ENCODE measurements around the gene ITPR1.

The ITPR1 gene

DNA sequence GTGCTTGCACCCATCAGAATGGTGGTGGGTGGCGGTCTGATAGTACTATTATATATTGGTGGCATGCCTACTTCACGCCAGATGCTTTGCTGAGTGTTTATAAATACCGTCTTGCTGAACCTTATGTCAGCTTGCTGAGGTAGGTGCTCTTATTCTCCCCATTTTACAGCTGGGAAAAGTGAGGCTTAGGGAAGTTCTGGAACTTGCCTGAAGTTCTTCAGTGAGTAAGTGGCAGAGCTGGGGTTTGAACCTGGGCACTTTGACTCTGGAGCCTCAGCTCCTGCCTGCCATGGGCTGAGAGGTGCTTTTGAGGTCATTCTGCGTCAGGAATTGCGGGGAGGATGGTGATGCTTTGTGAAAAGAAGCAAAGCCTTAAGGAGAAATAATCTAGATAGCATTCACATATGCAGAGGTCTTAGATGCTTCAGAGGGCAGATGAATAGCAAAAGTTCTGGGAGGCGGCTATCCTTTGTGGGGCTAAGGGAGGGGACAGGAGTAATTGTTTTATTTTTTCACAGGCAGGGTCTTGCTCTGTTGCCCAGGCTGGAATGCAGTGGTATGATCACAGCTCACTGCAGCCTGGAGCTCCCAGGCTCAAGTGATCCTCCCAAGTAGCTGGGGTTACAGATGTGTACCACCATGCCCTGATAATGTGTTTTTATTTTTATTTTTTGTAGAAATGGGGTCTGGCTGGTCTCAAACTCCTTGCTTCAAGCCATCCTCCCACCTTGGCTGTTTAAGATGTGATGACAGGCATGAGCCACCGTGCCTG lies 18.5 kb downstream of the ITPR1 start:
- DNase-seq: no peak

DNA sequence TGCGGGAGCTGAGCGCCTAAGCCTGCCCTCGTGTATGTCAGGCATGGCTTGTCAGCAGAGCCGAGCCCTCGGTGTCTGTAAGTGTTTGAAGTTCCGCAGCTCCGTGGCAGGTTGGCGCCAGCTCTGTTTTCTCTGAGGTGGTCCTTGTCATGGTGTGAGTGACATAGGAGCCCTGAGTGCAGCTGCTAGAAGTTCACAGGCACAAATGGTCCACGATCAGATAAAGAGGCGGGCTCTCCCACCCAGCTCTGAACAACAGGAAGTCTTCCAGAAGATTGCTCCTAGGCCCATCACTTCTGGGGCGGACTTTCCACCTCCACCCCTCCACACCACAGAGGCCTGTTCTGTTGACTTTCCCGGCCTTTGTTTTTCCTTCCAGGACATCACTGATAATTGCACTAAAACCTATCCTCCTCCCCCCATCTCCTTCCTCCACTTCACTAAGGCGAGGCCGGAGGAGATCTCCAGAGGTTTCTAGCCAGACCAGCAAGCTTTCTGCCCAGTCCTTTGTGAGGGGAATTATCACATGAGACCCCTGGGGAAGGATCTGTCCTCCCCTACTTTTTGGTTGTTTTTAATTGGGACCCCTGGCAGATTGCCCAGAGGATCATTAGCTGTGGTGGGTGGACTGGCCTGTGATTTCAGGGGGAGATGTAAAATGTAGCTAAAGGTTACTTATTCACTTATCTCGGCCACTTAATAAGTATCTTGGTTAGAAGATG lies 19.9 kb downstream of the ITPR1 start:
- DNase-seq: no peak

DNA sequence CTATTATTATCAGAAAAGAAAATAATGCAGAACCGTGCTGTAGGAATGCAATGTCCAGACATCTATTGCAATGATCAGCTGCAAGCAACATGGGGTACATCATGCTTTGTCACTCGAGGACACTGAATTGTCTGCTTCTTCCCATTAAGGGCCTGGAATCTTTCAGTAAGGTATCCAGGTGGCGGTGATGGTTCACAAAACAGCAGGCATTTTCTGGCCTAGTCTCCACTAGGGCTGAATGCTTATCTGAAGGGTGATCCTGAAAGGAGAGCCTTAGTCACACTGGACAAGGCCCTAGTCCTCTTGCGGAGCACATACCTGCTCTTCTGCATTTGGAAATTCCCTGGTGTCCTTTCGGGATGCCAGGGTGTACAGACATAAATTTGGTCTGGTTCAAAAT lies 21.2 kb downstream of the ITPR1 start:
- no peak for DNase-seq

DNA sequence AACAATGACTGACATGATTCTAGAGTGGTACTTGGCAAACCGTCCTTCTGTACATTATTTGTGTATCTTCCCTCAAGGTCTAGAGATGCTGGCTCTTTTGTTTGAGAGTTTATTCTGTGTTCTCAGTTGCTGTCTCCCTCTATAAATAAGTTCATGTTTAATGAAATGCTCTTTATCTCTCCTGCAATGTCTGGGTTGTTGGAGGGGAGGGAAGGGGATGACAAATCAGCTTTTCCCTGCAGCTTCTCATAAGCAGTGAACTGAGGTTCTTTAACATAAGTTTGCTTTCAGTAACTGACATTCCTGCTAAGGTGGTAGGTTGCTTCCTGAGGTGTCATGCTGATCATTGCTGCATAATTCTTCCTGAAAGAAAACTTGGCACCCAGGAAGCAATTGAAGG lies 21.8 kb downstream of the ITPR1 start:
- no peak for DNase-seq

DNA sequence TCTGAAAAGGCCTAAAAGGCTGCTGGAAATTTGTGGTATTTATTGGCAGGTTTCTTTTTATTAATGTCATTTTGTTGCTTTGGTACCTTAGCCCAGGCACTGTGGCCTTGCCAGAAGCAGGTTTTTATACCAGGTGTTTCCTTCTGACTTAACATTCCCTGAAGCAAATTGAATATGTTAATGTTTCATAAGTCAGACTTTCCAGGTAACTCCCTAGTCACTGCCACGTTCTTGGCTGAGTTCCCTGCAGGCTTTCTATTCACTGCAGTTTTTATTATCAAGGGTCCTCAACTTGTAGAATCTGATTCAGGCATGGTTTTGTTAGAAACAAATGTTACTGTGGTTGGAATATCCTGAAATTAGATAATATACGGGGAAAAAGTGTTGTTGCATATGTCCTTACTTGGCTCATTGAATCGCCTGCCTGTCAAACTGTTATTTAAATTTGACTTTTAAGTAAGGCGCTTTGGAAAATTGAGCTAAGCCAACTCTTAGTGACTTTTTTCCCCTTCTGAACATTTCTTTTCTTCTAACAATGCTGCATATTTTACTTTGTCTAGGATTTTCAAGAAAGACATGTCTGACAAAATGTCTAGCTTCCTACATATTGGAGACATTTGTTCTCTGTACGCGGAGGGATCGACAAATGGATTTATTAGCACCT lies 22.9 kb downstream of the ITPR1 start:
- DNase-seq: no peak

DNA sequence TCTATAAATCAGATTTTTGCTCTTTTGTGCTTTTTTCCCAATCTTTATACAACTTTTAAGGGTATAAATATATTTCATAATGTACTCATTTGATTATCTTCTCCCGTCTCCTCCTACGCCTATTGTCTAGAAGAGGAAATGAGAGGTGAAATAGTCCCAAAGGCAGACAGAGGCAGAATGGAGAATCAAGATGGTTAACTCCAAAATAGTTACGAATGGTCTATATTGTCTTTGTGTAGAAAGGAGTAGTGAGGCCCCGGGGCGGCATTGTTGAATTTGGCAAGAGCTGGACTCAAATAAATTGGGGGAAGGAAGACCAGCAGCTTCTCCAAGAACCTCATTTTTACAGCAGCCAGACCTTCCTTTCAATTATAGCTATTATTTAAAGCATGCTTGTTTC lies 23.9 kb downstream of the ITPR1 start:
- no peak for DNase-seq

DNA sequence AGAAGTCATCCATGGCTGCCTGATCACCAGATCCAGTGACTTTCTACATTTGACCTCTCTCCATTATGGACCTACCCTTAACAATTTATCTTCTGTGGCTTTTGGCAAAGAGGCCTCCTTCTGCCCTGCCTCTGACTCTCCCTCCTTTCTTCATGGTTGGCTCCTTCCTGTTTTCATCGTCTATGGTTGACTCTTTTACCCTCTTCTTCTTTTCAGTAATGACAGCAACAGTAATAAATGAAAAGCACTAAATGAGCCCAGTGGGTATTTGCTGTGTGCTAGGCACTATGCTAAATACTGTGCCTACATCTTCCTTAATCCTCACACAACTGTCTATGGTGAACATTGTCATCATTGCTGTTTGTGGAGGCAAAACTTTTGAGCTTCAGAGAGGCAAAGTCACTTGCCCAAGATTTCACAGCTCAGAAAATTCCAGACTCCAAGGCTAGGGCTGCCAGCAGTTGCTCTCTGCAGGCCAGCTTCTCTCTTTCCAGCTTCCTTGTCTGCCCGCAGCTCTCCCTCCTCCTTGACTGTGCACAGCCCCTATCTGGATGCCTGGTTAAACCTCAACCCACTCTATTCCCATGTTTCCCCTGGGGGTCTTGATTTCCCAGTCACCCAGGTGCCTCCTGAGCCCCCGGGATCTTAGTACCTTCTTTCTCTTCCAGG lies 24.6 kb downstream of the ITPR1 start:
- DNase-seq: no peak

DNA sequence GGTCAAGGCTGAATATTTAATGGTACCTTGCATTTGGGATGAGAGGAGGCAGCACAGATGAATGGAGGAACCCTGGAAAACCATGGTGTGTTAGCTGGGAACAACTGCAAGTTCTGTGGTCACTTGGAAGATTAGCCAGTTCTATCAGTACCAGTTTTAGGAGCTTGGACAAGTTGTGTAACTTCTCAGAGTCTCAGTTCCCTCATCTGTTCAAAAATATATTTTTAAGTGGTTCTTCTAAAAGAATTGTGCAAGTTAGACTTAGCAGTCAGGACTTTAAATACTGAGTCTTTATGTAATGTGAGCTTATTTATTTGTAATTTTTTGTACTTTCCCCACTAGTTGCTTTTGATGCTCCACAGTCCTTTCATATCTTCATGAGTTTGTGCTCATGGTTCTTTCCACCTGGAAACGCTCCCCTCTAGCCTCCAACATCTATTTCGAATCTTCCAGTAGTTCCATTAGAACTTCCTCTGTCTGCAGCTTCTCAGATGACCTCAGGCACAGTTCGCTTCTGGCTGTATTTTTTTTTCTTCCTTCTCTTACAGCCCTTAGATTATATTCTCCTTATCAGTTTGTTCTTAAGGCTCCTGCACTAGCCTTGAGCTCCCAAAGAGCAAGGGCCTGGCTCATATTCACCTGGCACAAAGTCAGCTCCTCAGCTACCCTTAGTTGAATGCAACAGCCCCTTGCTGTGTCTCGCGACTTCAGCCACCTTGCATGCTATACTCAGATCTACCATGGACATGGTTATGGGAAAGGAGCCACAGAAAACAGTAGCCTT lies 27.1 kb downstream of the ITPR1 start:
- DNase-seq: no peak

DNA sequence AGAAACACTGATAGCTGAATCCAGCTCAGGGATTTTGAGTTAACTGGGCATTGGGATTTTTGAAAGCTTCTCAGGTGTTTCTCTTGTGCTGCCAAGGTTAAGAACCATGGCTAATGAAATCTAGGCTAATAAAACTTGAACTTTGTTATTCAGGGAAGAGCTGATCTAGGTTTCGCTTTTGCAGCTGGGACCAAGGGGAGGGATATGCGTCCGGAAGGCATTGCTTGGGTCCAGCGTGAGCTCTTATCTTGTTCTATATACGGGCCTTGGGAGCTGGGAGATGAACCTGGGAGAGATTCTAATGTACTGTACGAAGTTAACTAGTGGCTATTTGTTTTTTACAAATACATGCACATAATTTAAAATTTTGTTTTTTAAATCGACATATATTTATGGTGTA lies 29.8 kb downstream of the ITPR1 start:
- no peak for DNase-seq

DNA sequence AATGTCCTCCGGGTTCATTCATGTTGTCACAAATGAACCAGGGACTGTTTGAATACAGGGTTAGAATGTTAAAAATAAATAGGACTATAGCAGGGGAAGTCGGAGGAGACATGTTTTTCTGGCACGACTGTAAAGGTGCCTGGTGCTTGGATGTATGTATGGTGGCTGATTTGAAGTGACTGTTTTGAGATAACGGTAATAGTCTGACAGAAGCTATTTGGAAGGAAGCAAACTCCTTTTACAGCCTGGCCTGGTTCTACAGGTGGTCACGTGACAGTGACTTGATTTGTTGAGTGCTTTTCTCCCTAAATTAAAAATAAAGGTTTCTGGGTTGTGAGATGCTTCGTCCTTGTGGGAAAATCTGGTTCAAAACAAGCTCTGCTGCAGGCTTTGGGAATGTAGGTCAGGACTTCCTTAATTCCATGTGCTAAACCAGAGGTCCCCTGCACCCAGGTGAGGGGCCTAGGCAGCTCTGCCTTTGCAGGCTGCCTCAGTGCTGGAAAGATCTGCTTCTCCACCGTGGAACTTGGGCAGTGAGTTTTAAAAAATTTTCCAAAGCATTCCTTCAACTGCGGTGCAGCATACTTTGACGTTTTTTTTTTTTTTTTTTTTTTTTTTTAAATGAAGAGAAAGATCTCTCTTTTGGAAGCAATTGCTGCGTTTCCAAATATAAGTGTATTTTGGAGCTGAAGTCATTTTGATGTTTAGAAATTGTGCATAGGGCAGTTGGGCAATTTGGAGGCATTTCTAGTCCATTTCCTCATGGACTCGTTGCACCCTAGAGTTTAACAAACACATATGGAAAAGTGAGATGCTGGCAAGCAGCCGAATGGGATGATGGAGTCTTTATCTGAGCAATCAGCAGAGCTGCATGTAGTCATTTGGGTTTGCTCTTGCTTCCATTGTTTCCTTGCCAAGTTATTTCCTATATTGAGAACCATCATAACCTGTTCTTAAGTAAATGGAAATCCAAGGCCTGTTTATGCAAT lies 30.9 kb downstream of the ITPR1 start:
- no peak for DNase-seq

DNA sequence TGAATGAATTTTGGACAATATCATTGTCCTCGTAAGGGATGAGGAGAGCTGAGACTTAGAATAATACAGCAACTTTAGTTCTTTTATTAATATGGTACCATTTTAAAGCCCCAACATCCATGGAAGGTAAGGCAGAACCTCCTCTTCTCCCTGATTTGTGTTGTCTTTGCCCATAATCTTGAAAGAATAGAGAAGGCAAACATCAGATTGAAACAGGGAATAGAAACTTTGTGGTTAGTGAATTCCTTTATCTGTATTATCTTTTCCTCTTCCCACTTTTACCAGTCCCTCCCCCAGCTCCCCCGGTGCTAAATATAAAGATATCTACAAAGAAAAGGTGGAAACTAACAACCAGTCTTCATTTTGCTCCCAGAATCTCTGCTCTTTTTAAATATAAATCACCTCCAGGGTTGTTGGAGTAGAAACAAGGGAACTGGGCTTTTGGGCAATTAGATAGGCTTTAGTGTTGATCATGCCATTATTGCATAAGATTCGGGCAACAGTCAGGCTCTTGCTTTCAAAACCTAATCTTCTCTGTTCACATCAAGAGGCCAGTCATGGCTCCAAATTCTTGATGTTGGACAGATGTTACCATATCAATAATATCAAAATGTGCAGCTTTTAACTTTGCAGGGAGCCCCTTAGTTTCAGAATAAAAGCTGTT lies 32.5 kb downstream of the ITPR1 start:
- no peak for DNase-seq

DNA sequence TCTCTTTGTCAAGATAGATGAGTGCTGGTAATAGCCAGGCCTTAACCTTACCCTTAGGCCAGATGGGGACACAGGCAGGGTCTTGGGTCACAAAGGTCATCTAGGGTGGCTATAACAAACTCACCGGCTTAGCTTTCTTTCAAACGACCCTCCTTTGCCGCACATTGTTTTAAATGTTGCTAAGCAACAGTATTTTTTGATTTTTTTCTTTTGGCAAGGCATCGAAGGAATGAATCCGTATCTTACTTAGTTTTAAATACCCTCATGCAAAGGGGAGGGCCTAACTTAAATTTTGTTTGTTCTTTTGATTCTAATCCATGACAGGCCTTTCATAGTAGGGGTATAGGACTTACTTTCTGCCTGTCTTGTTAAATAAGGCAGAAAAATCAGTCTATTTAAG lies 35.2 kb downstream of the ITPR1 start:
- no peak for DNase-seq

DNA sequence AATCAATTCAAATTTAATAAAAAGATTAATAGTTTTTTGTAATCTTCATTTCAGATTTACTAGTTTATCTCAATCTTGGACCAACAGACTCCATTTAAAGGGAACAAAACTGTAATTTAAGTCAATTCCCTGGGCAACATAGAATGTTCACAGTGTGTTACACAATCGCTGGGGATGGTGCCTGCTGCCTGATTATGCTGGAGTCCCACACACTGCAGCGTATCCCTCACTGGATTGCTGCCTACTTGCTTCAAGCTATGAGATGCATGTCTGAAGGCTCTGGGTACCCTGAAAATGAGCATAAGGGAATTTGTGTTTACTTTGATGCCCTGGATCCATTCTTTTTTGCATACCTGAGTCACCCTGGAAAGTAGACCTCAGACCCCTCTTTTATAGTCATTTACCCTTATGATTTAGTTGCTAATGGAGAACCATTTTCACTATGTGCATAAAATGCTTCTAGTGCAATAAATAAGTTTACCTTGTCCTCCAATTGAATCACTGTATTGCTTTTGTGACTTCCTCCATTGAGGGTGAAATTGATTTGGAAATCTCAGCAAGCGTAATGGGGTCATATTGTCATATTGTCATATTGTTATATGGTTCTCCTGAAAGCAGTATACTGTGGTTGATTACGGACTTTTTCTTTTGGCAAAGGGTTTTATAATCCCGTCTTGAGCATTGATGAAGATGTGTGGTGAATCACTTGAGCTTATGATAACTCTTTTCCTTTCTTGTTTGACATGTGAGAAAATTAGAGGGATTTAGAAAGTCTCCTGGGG lies 35.9 kb downstream of the ITPR1 start:
- no peak for DNase-seq

DNA sequence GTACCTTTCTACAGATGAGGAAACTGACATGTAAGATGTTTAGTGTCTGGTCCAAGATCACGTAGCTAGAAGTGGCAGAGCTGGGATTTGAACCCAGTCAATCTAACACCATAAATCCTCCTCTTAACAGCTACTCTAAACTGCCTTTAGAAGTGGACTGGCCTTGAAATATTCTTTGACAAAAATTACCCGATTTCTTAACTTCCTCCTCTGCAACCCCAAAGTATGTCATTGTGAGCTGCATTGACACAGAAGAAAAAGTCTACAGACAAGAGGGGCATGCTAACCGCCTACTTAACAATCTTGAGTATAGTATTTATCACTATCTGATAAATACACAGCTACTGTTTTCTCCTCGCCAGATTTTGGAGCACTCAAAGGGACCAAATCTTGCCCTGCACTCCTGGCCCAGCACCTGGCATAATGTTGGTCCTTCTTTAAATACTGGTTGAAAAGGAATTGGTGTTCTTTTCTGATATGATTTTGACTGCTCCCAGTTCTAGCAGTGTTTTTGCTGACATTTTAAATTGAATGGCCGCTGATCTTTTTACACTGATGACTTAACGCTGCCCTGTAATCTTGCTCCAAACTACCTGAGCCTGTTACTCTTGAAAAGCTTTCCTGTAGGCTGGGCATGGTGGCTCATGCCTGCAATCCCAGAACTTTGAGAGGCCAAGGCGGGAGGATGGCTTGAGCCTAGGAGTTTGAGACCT lies 36.9 kb downstream of the ITPR1 start:
- DNase-seq: no peak

DNA sequence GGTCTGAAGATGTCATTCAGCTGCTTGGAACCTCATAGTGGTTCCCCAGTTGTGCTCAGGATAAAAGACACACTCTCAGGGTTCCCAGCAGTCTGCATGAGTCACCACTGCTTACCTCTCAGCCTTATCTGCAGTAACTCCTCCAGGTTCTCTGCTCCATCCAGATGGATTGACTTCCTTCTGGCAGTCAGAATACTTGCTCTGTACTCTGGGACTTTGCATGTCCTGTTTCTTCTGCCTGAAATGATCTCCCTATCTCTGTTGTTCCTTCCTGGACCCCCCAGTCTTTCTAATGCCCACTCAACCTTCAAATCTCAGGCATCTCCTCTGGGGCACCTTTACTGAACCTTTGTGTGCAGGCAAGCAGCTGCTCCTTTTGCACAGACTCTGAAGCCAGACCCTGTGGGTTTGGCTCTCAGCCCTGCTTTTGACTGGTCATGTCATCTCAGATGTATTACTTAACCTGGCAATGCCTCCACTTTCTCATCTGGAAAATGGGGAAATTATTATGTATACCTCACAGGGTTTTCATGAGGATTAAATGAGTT lies 38.4 kb downstream of the ITPR1 start:
- DNase-seq: no peak

DNA sequence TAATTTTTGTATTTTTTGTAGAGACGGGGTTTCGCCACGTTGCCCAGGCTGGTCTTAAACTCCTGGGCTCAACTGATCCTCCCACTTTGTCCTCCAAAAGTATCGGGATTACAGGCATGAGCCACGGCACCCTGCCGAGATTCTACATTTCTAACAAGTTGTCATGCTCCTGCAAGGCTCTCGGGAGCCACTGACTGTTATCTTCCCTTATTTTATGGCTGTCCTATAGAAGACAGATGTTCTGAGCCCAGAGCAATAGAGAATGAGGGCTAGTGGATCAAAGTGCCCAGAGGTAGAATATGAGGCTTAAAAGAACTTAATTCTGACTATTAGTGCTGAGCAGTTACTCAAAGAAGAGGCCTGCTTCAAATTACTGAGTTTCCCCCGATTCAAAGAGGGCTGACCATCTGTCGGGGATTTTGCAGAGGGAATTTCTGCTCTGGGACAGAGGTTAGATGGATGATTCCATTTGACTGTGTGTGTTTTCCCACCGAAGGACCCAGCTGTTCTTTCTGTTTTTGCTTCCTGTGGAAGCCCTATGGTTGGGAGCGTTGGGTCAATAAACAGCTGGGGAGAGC lies 39.5 kb downstream of the ITPR1 start:
- no peak for DNase-seq

DNA sequence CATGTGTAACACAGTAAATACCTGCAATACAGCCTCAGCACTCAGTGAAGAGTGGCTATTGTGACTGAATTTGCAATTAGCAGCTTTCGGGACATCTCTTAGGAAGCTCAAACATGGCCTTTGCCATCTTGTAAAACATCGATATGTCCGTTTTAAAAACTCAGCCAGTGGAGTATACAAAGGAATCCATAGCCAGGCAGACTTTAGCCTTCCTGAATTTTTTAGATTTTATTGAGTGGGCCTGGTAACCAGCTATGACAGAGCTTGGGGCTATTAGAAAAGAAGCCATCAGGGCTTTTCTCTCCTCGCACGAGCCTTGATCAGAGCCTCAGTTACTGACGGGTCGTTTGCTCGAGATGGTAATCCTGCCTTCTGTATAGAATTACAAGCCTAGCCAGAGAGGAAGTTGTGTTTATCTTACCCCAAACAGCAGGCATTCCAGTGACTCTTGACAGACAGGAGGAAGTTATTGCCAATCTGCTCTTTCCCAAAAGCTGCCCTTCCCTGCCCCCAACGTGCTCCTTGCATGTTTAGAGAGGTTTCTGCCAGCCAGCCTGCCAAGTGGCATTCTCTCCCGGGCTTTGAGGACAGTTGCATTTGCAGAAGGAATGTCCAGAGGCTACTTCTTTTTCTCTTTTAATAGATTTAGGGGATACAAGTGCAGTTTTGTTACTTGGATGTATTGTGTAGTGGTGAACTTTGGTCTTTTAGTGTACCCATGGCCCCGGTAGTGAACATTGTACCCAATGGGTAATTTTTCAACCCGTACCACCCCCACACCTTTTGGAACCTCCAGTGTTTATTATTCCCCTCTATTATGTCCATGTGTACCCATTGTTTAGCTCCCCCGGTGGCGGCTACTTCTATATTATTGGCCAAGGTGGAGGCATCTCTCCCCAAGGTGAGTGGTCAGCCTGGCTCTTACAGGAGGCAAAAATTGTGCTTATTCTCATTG lies 40.6 kb downstream of the ITPR1 start:
- no peak for DNase-seq
